OCI-LY1 (cell line): ENCODE data around the gene TMPRSS7.

Source experiments
- EZH2 ChIP-seq: fragments of 200-600 bp; sonication (generic), shearing (Covaris generic); IDR thresholded peaks from 2 replicates; pipeline ENCODE4 v1.8.0; 2017; ENCODE audit warnings: borderline replicate concordance, mixed run types, mild to moderate bottlenecking, antibody characterized with exemption, low read length, moderate library complexity, mixed read lengths
- TF ChIP-seq, protein P1 (sequence below): fragments of 200-600 bp; sonication (generic), shearing (Covaris generic); IDR thresholded peaks from 2 replicates; pipeline ENCODE4 v1.5.1; 2017; ENCODE audit warnings: mild to moderate bottlenecking, antibody characterized with exemption, low read length, moderate library complexity, mixed read lengths

- no peak for TF ChIP-seq EZH2
- TF ChIP-seq, protein P1, sequence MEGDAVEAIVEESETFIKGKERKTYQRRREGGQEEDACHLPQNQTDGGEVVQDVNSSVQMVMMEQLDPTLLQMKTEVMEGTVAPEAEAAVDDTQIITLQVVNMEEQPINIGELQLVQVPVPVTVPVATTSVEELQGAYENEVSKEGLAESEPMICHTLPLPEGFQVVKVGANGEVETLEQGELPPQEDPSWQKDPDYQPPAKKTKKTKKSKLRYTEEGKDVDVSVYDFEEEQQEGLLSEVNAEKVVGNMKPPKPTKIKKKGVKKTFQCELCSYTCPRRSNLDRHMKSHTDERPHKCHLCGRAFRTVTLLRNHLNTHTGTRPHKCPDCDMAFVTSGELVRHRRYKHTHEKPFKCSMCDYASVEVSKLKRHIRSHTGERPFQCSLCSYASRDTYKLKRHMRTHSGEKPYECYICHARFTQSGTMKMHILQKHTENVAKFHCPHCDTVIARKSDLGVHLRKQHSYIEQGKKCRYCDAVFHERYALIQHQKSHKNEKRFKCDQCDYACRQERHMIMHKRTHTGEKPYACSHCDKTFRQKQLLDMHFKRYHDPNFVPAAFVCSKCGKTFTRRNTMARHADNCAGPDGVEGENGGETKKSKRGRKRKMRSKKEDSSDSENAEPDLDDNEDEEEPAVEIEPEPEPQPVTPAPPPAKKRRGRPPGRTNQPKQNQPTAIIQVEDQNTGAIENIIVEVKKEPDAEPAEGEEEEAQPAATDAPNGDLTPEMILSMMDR = no peak
Measured at GRCh38 chr3:112121577-112122547, 87.3 kb downstream of the TMPRSS7 start.
